Muscle layer of colon (tissue), 2 donors: ENCODE results near the gene SCARB2.
"Not testable (repeated sequence)": the region's sequence is repeated elsewhere in the genome, so short reads cannot be mapped to it uniquely, and the experiment has no call there.

ENCODE experiments used
- H3K27ac ChIP-seq: one replicate; pipeline ENCODE4 v1.7.0; 2013; ENCODE audit warnings: low read depth, mild to moderate bottlenecking, low read length, moderate library complexity
- H3K27me3 ChIP-seq, 2 donors: one replicate each; pipeline ENCODE4 v1.7.0; 2013; ENCODE audit warnings: low read length in 2 of 2, mild to moderate bottlenecking in 2 of 2; ENCODE audit not compliant: insufficient read depth in 2 of 2, control insufficient read depth in 1 of 2
- H3K36me3 ChIP-seq: one replicate; pipeline ENCODE4 v1.7.0; 2013; ENCODE audit warnings: mild to moderate bottlenecking, low read length; ENCODE audit not compliant: insufficient read depth
- H3K4me1 ChIP-seq: one replicate; pipeline ENCODE4 v1.7.0; 2013; ENCODE audit warnings: mild to moderate bottlenecking, low read length; ENCODE audit not compliant: insufficient read depth
- H3K4me3 ChIP-seq, 2 donors: one replicate each; pipeline ENCODE4 v1.7.0; 2013; ENCODE audit warnings: low read length in 2 of 2, low read depth in 1 of 2, mild to moderate bottlenecking in 1 of 2, moderate library complexity in 1 of 2
- H3K9ac ChIP-seq: one replicate; pipeline ENCODE4 v1.7.0; 2013; ENCODE audit warnings: low read length
- H3K9me3 ChIP-seq: one replicate; pipeline ENCODE4 v1.7.0; 2013; ENCODE audit warnings: mild to moderate bottlenecking, low read length
- donor health status: abdominal sarcoma.
- donor health status: Adenocarcinoma of cecum.

Gene SCARB2

DNA sequence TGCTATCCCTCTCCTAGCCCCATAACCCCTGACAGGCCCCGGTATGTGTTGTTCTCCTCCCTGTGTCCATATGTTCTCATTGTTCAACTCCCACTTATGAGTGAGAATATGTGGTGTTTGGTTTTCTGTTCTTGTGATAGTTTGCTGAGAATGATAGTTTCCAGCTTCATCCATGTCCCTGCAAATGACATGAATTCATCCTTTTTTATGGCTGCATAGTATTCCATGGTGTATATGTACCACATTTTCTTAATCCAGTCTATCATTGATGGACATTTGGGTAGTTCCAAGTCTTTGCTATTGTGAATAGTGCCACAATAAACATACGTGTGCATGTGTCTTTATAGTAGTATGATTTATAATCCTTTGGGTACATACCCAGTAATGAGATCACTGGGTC, 30.3 kb upstream of the SCARB2 start:
- not testable (repeated sequence) for H3K9me3 ChIP-seq, H3K27me3 ChIP-seq, H3K36me3 ChIP-seq, H3K4me1 ChIP-seq, H3K27ac ChIP-seq, H3K4me3 ChIP-seq, H3K9ac ChIP-seq

DNA sequence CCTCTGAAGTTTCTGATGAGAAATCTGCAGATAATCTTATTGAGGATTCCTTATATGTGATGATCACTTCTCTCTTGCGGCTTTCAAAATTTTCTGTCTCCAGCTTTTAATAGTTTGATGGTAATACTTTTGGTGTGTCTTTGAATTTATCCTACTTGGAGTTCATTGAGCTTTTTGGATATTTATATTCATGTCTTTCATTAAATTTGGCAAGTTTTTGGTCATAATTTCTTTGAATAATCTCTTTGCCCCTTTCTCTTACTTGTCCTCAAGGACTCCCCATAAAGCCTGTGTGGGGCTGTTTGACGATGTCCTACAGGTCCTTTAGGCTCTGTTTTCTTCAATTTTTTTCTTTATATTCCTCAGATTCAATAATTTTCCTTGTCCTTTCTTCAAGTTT, 26.6 kb upstream of the SCARB2 start:
- Histone ChIP-seq H3K9ac (no peak overlapping the region), H3K9me3 (no peaks in the 10 kb centered on the region), H3K4me3 (no peak overlapping the region), H3K36me3 (no peaks in the 10 kb centered on the region), H3K4me1 (no peaks in the 10 kb centered on the region), H3K27me3 (no peaks in the 10 kb centered on the region), H3K27ac (no peak overlapping the region)

DNA sequence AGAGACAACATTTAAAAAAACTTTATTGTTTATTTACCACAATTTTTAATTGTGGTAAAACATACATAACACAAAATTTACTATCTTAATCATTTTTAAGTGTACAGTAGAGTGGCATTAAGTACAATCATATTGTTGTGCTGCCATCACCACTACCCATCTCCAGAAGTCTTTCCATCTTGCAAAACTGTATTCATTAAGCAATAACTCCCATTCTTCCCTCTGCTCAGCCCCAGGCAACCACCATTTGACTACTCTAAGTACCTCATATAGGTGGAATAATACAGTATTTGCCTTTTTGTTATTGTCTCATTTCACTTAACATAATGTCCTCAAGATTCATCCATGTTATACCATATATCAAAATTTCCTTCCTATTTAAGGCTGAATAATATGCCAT, 25.1 kb upstream of the SCARB2 start:
- Histone ChIP-seq H3K4me3 (no peak overlapping the region), H3K9me3 (no peaks in the 10 kb centered on the region), H3K36me3 (no peaks in the 10 kb centered on the region), H3K9ac (no peak overlapping the region), H3K27me3 (no peaks in the 10 kb centered on the region), H3K27ac (no peak overlapping the region), H3K4me1 (no peaks in the 10 kb centered on the region)

DNA sequence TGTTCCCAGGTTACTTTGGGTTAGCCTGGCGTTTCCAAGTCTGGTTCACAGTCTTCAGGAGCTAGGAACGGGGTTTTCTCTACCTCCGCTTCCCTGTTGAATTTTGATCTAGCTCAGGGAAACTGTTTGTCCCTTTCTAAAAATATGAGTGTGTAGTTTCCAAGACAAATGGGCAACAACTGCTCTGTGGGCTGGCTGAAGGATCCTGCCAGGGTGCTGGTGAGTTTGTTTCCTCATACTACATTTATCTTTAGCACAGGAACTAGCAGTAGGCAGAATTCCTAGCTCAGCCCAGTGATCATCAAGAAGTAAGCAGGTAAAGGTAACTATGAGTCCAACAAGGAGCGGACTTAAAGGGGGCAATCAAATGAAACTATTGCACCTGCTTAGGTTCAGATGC, 24.6 kb upstream of the SCARB2 start:
- H3K4me3 ChIP-seq: no peak overlapping the region
- H3K27me3 ChIP-seq: no peaks in the 10 kb centered on the region
- H3K36me3 ChIP-seq: no peaks in the 10 kb centered on the region
- no peaks in the 10 kb centered on the region for H3K9me3 ChIP-seq
- H3K4me1 ChIP-seq: no peaks in the 10 kb centered on the region
- no peak overlapping the region for H3K9ac ChIP-seq
- H3K27ac ChIP-seq: no peak overlapping the region

DNA sequence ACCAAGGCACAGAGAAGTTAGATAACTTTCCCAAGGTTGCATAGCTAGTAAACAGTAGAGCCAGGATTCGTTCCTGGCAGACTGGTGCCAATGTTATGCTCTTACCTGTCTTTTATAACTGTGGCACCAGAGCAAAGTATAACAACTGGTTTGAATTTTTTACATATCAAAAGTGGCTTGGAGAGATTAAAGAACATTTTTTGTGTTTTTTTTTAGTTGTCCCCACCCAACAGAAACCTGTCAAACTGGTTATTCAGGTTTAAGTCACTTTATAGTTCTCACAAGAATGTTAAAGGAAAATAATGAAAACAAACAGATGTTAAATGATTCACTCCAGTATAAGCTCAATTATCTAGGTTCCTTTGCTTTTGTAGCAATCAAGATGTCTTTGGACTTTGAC, 22.3 kb upstream of the SCARB2 start:
- H3K27ac ChIP-seq: no peak overlapping the region
- no peaks in the 10 kb centered on the region for H3K9me3 ChIP-seq
- H3K27me3 ChIP-seq: no peaks in the 10 kb centered on the region
- H3K4me3 ChIP-seq: no peak overlapping the region
- no peaks in the 10 kb centered on the region for H3K4me1 ChIP-seq
- no peak overlapping the region for H3K9ac ChIP-seq
- no peaks in the 10 kb centered on the region for H3K36me3 ChIP-seq

DNA sequence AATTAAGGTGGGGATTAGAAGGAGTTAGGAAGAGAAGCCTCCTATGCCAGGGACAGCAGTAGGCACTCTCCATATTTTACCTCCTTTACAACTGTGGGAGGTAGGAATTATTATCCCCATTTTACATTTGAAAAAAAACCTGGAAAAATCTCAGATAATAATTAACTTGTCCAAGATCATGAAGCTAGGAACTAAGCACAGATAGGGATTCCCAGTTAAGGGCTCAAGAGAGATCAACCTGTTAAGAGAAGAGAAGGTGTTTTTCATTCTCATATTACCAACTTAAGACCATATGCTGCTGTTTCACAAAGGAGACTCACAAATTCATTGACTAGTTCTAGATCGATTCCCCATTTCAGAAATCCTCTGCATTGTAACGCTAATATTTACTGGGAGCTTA, 21.8 kb upstream of the SCARB2 start:
- no peak overlapping the region for H3K27ac ChIP-seq
- H3K4me3 ChIP-seq: no peak overlapping the region
- H3K36me3 ChIP-seq: no peaks in the 10 kb centered on the region
- H3K27me3 ChIP-seq: no peaks in the 10 kb centered on the region
- H3K4me1 ChIP-seq: no peaks in the 10 kb centered on the region
- H3K9ac ChIP-seq: no peak overlapping the region
- H3K9me3 ChIP-seq: no peaks in the 10 kb centered on the region

DNA sequence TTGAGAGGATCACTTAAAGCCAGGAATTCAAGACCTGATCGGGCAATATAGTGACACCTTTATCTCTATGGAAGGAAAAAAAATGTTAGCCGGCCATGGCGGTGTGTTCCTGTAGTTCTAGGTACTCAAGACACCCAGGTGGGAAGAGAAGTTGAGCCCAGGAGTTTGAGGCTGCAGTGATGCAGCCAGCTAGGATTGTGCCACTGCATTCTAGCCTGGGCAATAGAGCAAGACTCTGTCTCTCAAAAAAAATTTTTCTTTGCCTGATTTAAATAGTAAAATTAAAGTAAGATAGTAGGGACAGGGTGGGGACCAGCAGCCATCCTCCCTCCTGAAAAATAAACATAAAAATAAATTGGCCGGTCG, 21.0 kb upstream of the SCARB2 start:
- no peak overlapping the region for H3K4me3 ChIP-seq
- no peak overlapping the region for H3K9ac ChIP-seq
- no peaks in the 10 kb centered on the region for H3K9me3 ChIP-seq
- H3K27me3 ChIP-seq: no peaks in the 10 kb centered on the region
- no peaks in the 10 kb centered on the region for H3K36me3 ChIP-seq
- no peak overlapping the region for H3K27ac ChIP-seq
- H3K4me1 ChIP-seq: no peaks in the 10 kb centered on the region

DNA sequence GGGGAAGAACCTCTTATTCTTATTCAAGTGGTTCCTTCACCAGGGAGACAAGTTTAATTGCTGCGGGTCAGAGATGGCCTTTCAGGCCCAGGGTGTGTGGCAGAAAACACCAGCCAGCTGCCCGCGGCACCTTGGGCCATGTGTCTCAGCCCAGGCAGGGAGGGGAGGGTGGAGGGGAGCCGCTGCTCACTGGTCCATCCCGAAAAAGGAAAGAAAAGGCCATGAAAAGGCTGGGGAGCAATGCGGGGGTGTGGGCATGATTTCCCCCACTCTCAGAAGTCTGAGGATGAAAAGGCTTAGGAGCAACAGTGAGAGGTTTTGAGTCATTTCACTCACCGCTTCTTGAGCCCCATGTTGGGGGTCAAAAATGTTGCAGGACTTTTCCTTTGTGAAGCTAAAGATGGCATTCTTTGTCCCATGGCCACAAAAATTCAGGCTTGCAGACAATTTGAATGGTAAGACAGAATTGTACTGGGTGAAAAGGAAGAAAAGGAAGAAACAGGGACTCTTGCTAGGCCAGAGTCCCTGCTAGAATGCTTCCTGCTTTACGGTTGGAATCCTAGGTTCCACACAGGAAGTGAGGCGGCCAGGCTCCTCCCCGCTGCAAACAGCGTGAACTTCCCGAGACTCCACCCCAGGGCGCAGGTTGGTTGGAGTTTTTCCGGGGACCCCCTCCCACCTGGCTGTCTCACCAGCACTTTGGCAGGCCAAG, 20.5 kb upstream of the SCARB2 start:
- H3K27ac ChIP-seq: no peak overlapping the region
- no peak overlapping the region for H3K9ac ChIP-seq
- no peaks in the 10 kb centered on the region for H3K9me3 ChIP-seq
- no peaks in the 10 kb centered on the region for H3K36me3 ChIP-seq
- H3K27me3 ChIP-seq: no peaks in the 10 kb centered on the region
- H3K4me3 ChIP-seq: no peak overlapping the region
- no peaks in the 10 kb centered on the region for H3K4me1 ChIP-seq

DNA sequence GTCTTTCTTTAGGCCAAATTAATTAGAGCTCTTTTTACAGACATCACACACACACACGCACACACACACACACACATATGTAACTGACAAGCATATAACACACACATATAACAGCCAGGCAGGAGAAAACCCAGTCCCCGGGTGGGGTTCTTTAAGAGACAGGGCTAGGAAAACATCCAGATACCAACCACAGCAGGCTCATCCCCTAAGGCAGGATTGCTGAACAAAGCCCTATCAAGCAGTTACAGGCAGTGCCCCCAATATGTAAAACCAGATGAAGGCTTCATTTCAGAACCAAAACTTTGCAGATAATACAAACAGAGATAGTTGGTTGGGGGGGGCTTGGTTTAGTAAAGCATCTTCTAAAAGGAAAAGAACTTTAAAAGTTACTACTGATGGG, 19.9 kb upstream of the SCARB2 start:
- Histone ChIP-seq H3K36me3 (no peaks in the 10 kb centered on the region), H3K4me1 (no peaks in the 10 kb centered on the region), H3K27me3 (no peaks in the 10 kb centered on the region), H3K27ac (no peak overlapping the region), H3K9me3 (no peaks in the 10 kb centered on the region), H3K9ac (no peak overlapping the region), H3K4me3 (no peak overlapping the region)

DNA sequence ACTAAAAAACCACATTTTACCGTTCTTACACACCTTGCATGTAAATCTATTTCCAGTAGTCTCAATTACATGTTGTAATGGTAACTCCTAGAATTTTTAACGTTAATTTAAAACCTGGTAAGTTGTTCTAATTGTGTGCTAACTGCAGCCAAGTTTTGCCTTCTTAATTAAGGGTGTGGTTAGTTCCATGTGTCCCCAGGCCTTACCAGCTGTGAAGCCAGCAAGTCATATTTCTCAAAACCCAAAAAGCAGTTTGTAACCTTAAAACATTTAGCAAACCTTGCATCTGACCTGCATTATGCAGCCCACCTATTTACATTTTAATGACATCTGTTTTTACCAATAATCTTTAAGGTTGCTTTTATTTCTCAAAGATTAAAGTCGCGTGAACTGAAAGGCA, 19.5 kb upstream of the SCARB2 start:
- Histone ChIP-seq H3K4me1 (no peaks in the 10 kb centered on the region), H3K4me3 (no peak overlapping the region), H3K27me3 (no peaks in the 10 kb centered on the region), H3K36me3 (no peaks in the 10 kb centered on the region), H3K9me3 (no peaks in the 10 kb centered on the region), H3K9ac (no peak overlapping the region), H3K27ac (no peak overlapping the region)

DNA sequence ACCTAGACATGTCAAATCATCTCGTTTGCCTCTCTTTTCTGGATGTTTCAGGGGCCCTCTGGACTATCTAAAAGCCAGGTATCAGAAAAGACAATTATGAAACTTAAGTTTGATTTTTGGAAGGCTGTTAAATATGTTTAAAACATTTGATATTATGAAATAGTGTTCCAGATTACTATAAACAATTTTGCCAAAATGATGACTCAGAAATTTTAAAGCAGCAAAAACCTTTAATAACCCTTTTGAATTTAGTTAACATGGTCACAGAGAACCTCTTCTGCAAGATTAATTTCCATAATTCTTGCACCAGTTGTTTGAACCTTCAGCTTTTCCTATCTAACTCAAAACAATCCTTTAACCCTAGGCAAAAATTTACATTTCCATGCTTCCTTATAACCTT, 19.1 kb upstream of the SCARB2 start:
- no peak overlapping the region for H3K4me3 ChIP-seq
- no peaks in the 10 kb centered on the region for H3K27me3 ChIP-seq
- no peaks in the 10 kb centered on the region for H3K4me1 ChIP-seq
- H3K9me3 ChIP-seq: no peaks in the 10 kb centered on the region
- H3K36me3 ChIP-seq: no peaks in the 10 kb centered on the region
- H3K9ac ChIP-seq: no peak overlapping the region
- no peak overlapping the region for H3K27ac ChIP-seq

DNA sequence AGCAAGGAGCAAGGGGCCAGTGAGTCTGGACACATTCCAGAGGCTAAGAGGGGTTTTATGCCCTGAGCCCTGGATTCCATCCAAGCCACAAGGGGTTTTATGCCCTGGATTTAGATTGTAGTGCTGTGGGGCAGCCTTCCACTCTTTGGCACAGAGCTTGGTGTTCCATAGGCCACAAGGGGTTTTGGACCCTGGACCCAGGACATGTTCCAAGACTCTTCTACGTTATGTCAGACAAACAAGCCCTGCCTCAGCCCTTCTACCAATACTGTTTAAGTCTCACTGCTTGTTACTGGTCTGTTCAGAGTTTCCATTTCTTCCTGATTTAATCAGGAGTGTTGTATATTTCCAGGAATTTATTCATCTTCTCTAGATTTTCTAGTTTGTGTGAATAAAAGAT, 12.8 kb upstream of the SCARB2 start:
- H3K9ac ChIP-seq: no peak overlapping the region
- H3K4me1 ChIP-seq: no peaks in the 10 kb centered on the region
- H3K9me3 ChIP-seq: no peaks in the 10 kb centered on the region
- no peak overlapping the region for H3K27ac ChIP-seq
- no peak overlapping the region for H3K4me3 ChIP-seq
- H3K36me3 ChIP-seq: no peaks in the 10 kb centered on the region
- no peaks in the 10 kb centered on the region for H3K27me3 ChIP-seq
